Amniotic stem cell (primary cell): ENCODE measurements around the gene CNTNAP2.

Source experiments
- DNase-seq: peaks from one replicate; lab custom pipeline; 2025; lab: John Stamatoyannopoulos, UW

Gene CNTNAP2

GRCh38 chr7:146773506-146773905 lies 656.9 kb downstream of the CNTNAP2 start:
- no peak for DNase-seq

- DNase-seq, result no peak
These were observed 664.9 kb downstream of the CNTNAP2 start for GRCh38 chr7:146781352-146782116.

- no peak for DNase-seq
These were observed 670.7 kb downstream of the CNTNAP2 start for GRCh38 chr7:146787266-146787665.

GRCh38 chr7:146788008-146788407 lies 671.4 kb downstream of the CNTNAP2 start:
- DNase-seq, result no peak

- DNase-seq, result no peak
These were observed 675.0 kb downstream of the CNTNAP2 start for GRCh38 chr7:146791344-146792285.

DNA sequence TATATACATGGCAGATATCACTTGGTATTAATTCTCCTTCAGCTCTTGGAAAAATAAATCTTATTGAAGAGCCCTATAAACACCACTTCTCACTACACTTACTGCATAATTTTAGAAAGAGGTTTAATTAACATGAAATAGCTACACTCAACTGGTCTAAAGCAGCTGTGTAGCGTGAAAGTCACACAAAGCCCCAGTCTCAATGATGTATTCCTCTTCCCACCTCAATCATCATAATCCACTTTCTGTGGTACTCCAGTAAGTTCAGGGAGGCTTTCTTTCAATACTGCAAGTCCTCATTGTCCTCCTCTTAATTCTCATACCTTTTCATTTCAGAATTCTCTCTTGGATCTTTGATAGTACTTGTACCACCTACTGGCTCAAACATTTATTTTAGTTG lies 688.0 kb downstream of the CNTNAP2 start:
- no peak for DNase-seq

DNA sequence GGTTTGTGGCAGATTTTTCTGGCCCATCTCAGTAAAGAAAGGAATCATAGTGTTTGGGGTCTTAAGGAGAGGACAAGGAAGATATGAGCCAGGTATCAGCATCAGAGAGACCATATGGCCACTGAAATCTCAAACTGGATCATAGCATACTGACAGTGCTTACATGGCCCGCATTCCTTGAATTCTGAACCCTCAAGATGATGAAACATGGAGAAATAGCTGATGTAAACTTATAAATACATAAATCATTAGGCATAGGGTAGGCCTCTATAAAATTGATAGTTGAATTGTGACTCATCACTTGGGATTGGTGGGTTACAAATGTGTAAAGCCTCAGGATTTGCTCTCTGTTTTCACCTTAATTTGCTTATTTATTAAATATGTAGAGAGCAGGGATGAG lies 688.5 kb downstream of the CNTNAP2 start:
- no peak for DNase-seq

DNA sequence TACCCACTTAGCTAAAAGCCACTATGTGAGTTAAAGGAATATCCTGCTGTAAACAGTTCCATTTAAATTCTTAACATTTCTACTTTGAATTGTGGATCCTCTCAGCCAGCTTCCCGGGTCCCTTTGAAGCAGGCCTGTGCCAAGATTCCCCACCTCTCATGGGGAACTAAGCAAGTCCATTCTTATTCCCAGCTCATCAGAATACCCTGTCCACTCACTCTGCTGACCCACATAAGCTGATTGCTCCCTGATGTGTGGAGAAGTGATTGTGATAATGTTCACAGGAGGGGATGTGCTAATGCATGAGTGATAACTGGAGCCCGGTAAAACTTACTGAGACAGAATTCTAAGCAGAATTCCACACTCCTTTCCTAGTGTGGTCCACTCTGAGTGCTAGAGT lies 709.7 kb downstream of the CNTNAP2 start:
- no peak for DNase-seq

- no peak for DNase-seq
These were observed 714.1 kb downstream of the CNTNAP2 start for GRCh38 chr7:146830686-146831085.

GRCh38 chr7:146831875-146832274 lies 715.3 kb downstream of the CNTNAP2 start:
- DNase-seq, result no peak

GRCh38 chr7:146844405-146844804 lies 727.8 kb downstream of the CNTNAP2 start:
- no peak for DNase-seq

DNA sequence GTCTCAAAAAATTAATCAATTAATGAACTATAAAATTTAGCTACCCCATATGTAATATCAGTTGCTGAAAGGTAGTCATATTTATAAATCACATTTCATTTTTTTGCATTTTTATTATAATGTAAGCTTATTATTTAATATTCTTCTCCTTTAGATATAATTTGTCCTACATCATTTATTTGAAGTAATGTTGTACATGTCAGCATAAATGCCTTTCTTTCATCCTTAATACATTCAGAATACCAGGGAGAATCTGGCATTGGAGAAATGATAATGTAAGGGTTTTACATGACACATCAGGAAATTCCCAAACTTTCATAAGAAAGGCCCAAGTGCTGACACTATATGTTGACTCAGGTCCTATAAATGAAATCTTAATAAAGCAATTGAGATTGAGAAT lies 742.1 kb downstream of the CNTNAP2 start:
- DNase-seq, result no peak

GRCh38 chr7:146861701-146862100 lies 745.1 kb downstream of the CNTNAP2 start:
- no peak for DNase-seq

GRCh38 chr7:146862415-146862814 lies 745.8 kb downstream of the CNTNAP2 start:
- no peak for DNase-seq

GRCh38 chr7:146864644-146865043 lies 748.0 kb downstream of the CNTNAP2 start:
- no peak for DNase-seq

DNA sequence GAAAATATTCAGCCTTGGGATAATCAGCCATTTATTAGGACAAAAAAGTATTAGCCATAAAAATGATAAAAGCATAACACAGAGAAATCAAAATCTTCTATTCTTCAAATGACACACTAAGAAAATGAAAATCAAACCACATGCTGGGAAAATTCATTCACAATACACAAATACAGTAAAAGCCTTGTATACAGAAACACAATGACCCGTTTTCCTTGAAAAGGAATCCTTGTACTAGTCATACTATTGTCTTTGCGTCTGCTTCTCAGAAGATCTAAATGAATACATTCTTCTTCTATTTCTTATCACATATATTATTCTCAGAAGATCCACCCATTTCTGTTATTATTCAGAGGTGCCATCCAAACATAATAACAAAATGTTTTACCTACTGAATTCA lies 749.1 kb downstream of the CNTNAP2 start:
- no peak for DNase-seq

DNA sequence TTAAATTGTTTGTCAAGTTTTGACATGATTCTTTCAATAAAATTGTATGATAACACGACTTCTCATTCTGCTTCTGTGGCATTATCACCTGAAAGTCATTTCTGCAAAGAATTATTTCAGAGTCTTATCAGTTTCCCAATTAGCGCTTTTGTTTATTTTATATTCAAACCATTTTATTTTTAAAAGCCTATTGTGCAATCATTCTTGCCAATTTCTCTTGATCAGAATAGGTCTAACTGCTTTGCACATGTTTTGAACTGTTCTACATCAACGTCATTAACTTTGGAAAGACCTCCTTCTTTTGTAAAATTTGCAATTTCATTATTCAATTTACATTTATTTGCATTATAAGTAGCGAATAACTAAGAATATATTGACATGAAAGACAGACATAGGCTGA lies 758.1 kb downstream of the CNTNAP2 start:
- DNase-seq, result no peak

GRCh38 chr7:146875237-146875785 lies 758.7 kb downstream of the CNTNAP2 start:
- no peak for DNase-seq

DNA sequence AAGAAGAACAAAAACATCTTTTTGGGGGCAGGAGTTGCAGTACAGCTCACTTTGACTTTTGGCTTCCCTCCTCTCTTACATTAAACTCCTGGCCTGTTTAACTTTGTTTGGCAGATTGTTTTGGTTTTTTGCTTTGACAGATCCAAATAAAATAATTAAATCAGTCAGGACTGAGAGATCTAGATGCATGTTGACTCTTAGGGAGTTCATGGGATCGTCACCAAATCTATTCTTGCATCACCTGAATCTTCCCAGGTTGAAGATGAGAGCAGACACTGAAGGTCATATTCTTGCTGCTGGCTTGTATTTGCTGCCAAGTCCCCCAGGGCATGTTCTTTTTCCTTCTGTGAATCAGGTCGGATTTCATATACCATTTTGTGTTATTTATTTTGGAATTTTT lies 759.4 kb downstream of the CNTNAP2 start:
- DNase-seq, result no peak

- DNase-seq, result no peak
These were observed 759.8 kb downstream of the CNTNAP2 start for GRCh38 chr7:146876411-146876810.

DNA sequence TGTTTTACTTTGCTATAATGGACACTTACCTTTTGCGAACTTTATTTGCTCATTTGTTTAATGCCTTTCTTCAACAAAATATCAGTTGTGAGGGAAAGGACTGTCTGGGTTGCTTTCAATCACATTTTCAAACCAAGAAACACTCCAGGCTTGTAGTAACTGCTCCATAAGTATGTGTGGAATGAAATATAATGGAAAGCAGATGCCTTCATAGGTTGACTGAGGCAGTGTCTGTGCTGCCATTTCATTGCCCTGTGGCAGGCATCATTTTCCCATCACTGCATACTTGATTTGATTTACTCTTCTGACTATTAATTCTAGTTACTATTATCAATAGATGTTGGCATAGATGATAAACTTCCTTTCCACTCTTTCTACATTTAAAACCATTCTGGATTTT lies 762.3 kb downstream of the CNTNAP2 start:
- no peak for DNase-seq

DNA sequence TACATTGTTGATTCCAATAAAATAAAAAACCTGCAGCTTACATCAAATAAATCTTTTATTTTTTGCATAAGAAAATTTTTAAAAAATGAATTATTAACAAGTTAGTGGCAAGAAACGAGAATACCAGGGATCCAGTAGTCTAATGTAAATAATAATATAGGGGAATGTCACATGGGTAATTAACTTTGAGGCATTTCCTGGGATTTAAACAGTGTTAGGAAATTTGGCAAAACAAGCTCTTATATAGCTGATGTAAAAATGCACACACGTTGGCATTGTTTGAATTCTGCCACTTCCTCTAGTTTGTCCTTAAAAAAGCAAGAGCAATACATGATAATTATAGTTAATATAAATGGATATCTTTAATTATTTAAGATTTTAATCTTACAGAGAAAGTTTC lies 768.6 kb downstream of the CNTNAP2 start:
- DNase-seq, result no peak
